OCI-LY3 (cell line): ENCODE results near the gene SPATA16.

Experiments
- H2AFZ ChIP-seq: fragments of 200-600, 300-600 bp; shearing (Covaris generic); 2 replicates; pipeline ENCODE4 v1.6.0; 2014; ENCODE audit warnings: antibody characterized with exemption, low read depth, low read length
- H3K27ac ChIP-seq: fragments of 200-600, 300-600 bp; sonication (generic); 2 replicates; pipeline ENCODE4 v1.5.1; 2014; ENCODE audit warnings: mild to moderate bottlenecking, low read length, moderate library complexity, mixed read lengths
- H3K27me3 ChIP-seq: fragments of 200-600, 300-600 bp; sonication (generic); 2 replicates; pipeline ENCODE4 v1.6.1; 2014; ENCODE audit warnings: low read depth, low read length, mixed read lengths
- H3K36me3 ChIP-seq: fragments of 200-600, 300-600 bp; sonication (generic); replicated peaks from 2 replicates; pipeline ENCODE3; 2014; ENCODE audit warnings: low read depth, low read length, mixed read lengths
- H3K4me1 ChIP-seq: fragments of 300-600, 200-600 bp; sonication (generic); 2 replicates; pipeline ENCODE4 v1.6.1; 2014; ENCODE audit warnings: low read length, mixed read lengths
- H3K4me2 ChIP-seq: fragments of 200-600, 300-600 bp; sonication (generic); 2 replicates; pipeline ENCODE4 v1.6.1; 2014; ENCODE audit warnings: low read length, mixed read lengths
- H3K4me3 ChIP-seq: fragments of 300-600, 200-600 bp; sonication (generic); 2 replicates; pipeline ENCODE4 v1.5.1; 2014; ENCODE audit warnings: antibody characterized with exemption, mild to moderate bottlenecking, low read length, moderate library complexity
- H3K79me2 ChIP-seq: fragments of 300-600, 200-600 bp; shearing (Covaris generic); 2 replicates; pipeline ENCODE4 v1.6.1; 2014; ENCODE audit warnings: mild to moderate bottlenecking, low read length, mixed read lengths
- H3K9ac ChIP-seq: fragments of 300-600, 200-600 bp; shearing (Covaris generic); 2 replicates; pipeline ENCODE4 v1.6.0; 2014; ENCODE audit warnings: mild to moderate bottlenecking, low read length, moderate library complexity
- H3K9me3 ChIP-seq: fragments of 200-600, 300-600 bp; shearing (Covaris generic); 2 replicates; pipeline ENCODE4 v1.6.1; 2014; ENCODE audit warnings: low read length, mixed read lengths; ENCODE audit not compliant: insufficient read depth
- H4K20me1 ChIP-seq: fragments of 200-600, 300-600 bp; sonication (generic); 2 replicates; pipeline ENCODE4 v1.6.1; 2016; ENCODE audit warnings: low read length, mixed read lengths; ENCODE audit not compliant: insufficient read depth
- EZH2phosphoT487 ChIP-seq: fragments of 200-600 bp; shearing (Covaris generic); IDR thresholded peaks from 2 replicates; pipeline ENCODE4 v1.6.1; 2018; ENCODE audit warnings: antibody characterized with exemption, mixed run types, low read depth
- TF ChIP-seq, protein P1 (sequence below): fragments of 200-600, 300-600 bp; sonication (generic); IDR thresholded peaks from 2 replicates; pipeline ENCODE4 v1.5.1; 2014; ENCODE audit warnings: antibody characterized with exemption, low read length, low read depth

Gene SPATA16

DNA sequence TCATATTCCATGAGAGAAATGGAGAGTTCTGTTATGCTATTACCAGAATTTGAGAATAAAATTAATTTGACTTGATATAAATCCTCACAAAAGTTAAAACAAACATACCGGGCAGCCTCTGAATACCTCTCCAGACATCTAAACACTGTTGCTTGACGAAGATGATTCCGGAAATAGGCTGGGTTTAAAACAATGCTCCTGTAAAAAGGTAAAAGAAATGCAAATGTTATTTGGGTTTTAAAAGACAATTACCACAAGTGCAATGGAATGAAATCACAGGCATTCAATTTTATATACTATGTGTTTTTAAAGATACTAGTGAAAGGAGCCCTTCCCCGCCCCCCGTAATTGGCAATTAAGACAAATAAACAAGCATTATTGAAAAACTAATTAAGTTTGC, 121.7 kb downstream of the SPATA16 start:
- Histone ChIP-seq H2AFZ (no peak overlapping the region), H3K9me3 (no peaks in the 10 kb centered on the region), H3K36me3 (no peaks in the 10 kb centered on the region), H3K4me2 (no peak overlapping the region), H3K4me1 (peaks cover 3% of the 10 kb centered on the region; the same call in 1 of the 2 replicates), H4K20me1 (no peaks in the 10 kb centered on the region), H3K27ac (no peak overlapping the region), H3K27me3 (no peaks in the 10 kb centered on the region), H3K9ac (no peak overlapping the region), H3K4me3 (no peak overlapping the region), H3K79me2 (no peaks in the 10 kb centered on the region)
- TF ChIP-seq EZH2phosphoT487: no peak
- TF ChIP-seq, protein P1, sequence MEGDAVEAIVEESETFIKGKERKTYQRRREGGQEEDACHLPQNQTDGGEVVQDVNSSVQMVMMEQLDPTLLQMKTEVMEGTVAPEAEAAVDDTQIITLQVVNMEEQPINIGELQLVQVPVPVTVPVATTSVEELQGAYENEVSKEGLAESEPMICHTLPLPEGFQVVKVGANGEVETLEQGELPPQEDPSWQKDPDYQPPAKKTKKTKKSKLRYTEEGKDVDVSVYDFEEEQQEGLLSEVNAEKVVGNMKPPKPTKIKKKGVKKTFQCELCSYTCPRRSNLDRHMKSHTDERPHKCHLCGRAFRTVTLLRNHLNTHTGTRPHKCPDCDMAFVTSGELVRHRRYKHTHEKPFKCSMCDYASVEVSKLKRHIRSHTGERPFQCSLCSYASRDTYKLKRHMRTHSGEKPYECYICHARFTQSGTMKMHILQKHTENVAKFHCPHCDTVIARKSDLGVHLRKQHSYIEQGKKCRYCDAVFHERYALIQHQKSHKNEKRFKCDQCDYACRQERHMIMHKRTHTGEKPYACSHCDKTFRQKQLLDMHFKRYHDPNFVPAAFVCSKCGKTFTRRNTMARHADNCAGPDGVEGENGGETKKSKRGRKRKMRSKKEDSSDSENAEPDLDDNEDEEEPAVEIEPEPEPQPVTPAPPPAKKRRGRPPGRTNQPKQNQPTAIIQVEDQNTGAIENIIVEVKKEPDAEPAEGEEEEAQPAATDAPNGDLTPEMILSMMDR: no peak

DNA sequence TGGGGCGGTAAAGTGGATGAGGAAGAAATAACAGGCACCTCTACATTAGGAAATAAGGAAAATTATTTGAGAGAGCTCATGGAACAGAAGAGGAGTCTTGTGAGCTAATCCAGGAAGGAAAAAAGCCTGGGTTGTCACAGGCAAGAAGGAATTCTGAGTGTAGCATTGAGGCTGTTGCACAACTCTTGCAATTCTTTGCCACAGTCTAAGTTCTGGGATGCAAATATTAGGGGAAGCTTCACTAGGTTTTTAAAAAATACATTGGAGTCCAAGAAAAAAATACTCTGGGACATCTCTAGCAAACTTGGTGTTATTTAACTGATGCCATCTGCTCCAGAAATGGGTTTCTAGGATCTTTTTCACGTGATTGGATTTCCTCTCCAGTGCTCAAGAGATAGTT, 122.3 kb downstream of the SPATA16 start:
- no peak overlapping the region for H3K27ac ChIP-seq
- H3K9ac ChIP-seq: no peak overlapping the region
- H3K27me3 ChIP-seq: no peaks in the 10 kb centered on the region
- H3K79me2 ChIP-seq: no peaks in the 10 kb centered on the region
- peaks cover 3% of the 10 kb centered on the region; the same call in 1 of the 2 replicates for H3K4me1 ChIP-seq
- H3K4me3 ChIP-seq: no peak overlapping the region
- no peak overlapping the region for H3K4me2 ChIP-seq
- no peak for TF ChIP-seq EZH2phosphoT487
- TF ChIP-seq, protein P1: no peak
- H2AFZ ChIP-seq: no peak overlapping the region
- no peaks in the 10 kb centered on the region for H3K9me3 ChIP-seq
- H3K36me3 ChIP-seq: no peaks in the 10 kb centered on the region
- H4K20me1 ChIP-seq: no peaks in the 10 kb centered on the region

DNA sequence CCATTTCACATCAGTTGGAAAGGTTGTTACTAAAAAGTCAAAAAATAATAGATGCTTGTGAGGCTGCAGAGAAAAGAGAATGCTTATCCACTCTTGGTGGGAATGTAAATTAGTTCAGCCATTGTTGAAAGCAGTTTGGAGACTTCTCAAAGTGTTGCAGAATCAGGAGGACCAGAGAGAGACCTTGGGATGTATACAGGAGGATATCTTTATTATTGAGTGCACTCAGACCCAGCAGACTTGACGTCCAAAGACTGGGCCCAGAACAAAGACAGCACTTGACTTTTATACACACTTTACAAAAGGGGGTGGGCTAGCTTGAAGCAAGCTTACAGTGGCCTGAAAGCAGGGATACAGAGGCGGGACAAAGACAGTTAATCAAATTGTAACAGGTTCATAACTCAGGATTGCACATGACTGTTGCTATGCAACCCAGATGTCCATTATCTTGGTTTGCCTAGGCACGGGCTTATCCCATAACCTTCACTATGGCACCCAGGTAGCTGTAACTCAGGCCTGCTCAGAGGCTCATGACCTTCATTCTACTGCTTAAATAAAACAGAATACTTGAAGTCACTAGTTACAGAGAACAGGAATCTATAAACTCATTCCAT, 127.7 kb downstream of the SPATA16 start:
- Histone ChIP-seq H3K27me3 (no peaks in the 10 kb centered on the region), H3K9me3 (no peaks in the 10 kb centered on the region), H3K4me1 (no peaks in the 10 kb centered on the region), H2AFZ (no peak overlapping the region), H3K36me3 (no peaks in the 10 kb centered on the region), H3K79me2 (no peaks in the 10 kb centered on the region), H4K20me1 (no peaks in the 10 kb centered on the region), H3K27ac (no peak overlapping the region), H3K9ac (no peak overlapping the region), H3K4me3 (no peak overlapping the region), H3K4me2 (no peak overlapping the region)
- TF ChIP-seq EZH2phosphoT487: no peak
- TF ChIP-seq, protein P1: no peak

DNA sequence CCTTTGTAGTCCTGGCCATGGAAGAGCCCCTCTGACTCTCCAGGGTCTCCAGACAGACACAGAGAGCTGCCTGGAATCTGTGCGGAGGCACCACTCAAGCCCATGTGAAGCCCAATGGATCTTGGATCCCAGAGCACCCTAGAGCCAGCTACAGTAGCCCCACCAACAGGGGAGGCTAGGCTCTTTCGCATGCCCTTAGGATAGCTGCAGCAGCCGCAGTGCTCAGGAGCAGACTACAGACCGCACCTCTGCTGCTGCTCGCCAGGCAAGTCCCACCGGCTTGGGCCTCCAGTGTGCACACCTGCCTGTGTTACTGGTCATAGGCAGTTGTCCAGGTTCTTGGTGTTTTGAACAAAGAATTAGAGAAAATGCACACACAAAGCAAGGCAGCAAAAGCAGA, 131.6 kb downstream of the SPATA16 start:
- no peak for TF ChIP-seq EZH2phosphoT487
- TF ChIP-seq, protein P1: no peak
- no peaks in the 10 kb centered on the region for H3K36me3 ChIP-seq
- no peaks in the 10 kb centered on the region for H3K4me1 ChIP-seq
- H4K20me1 ChIP-seq: no peaks in the 10 kb centered on the region
- no peaks in the 10 kb centered on the region for H3K27me3 ChIP-seq
- no peaks in the 10 kb centered on the region for H3K9me3 ChIP-seq
- no peak overlapping the region for H3K9ac ChIP-seq
- no peak overlapping the region for H3K4me3 ChIP-seq
- H2AFZ ChIP-seq: no peak overlapping the region
- H3K79me2 ChIP-seq: no peaks in the 10 kb centered on the region
- no peak overlapping the region for H3K27ac ChIP-seq
- no peak overlapping the region for H3K4me2 ChIP-seq
